CD14-positive monocyte (primary cell): ENCODE results near the gene NXPH3. TPM values are rescaled to one million over a fixed set of nuclear protein-coding genes. Genes with fewer than 3 reads are reported as not detected.
A peak's percentile ranks its signal among the peaks of the same experiment; 100 is the strongest.

Experiments
- DNase-seq, 3 donors: peaks; one replicate each; pipeline ENCODE4 v3.0.0-alpha.2; 2011 to 2022
- H2AFZ ChIP-seq: 2 replicates; pipeline ENCODE4 v1.6.0; 2012; ENCODE audit warnings: mild to moderate bottlenecking, low read depth, low read length, inconsistent platforms; ENCODE audit not compliant: insufficient read depth, poor library complexity, severe bottlenecking
- H3K27ac ChIP-seq, 2 donors: 1 replicate in 1 of 2; 2 replicates in 1 of 2; pipeline ENCODE4 v1.5.1; 2012 to 2013; ENCODE audit warnings: low read length in 2 of 2, control low read depth in 1 of 2, inconsistent platforms in 1 of 2, low read depth in 1 of 2, mild to moderate bottlenecking in 1 of 2
- H3K27me3 ChIP-seq, 2 donors: one replicate each; pipeline versions ENCODE4 v1.6.0 to v1.6.1; 2011 to 2013; ENCODE audit warnings: low read length in 2 of 2; ENCODE audit not compliant: control insufficient read depth in 2 of 2, insufficient read depth in 2 of 2
- H3K36me3 ChIP-seq, 2 donors: replicated peaks in 1 of 2; 1 replicate in 1 of 2; 2 replicates in 1 of 2; pipeline versions ENCODE4 v1.5.1 to v1.6.1; 2012 to 2013; ENCODE audit warnings: low read length in 2 of 2, control low read depth in 1 of 2, inconsistent platforms in 1 of 2, mild to moderate bottlenecking in 1 of 2; ENCODE audit not compliant: insufficient read depth in 2 of 2, control insufficient read depth in 1 of 2
- H3K4me1 ChIP-seq, 2 donors: 1 replicate in 1 of 2; 2 replicates in 1 of 2; pipeline versions ENCODE4 v1.5.1 to v1.6.1; 2012 to 2013; ENCODE audit warnings: low read length in 2 of 2, control low read depth in 1 of 2, inconsistent platforms in 1 of 2, mild to moderate bottlenecking in 1 of 2, moderate library complexity in 1 of 2; ENCODE audit not compliant: insufficient read depth in 2 of 2, control insufficient read depth in 1 of 2
- H3K4me2 ChIP-seq: replicated peaks from 2 replicates; pipeline ENCODE3; 2012; ENCODE audit warnings: low read length, moderate library complexity, mild to moderate bottlenecking; ENCODE audit not compliant: poor library complexity, severe bottlenecking; ENCODE audit errors: extremely low read depth
- H3K4me3 ChIP-seq, 3 experiments: fragments of 200-600 bp in 1 of 3; sonication (generic) in 1 of 3; replicated peaks in 1 of 3; 1 replicate in 2 of 3; 2 replicates in 1 of 3; pipeline ENCODE4 v1.5.1; 2011 to 2013; ENCODE audit warnings: low read length in 3 of 3, mild to moderate bottlenecking in 3 of 3, control low read depth in 2 of 3, low read depth in 2 of 3, inconsistent platforms in 1 of 3, moderate library complexity in 1 of 3
- H3K79me2 ChIP-seq: 2 replicates; pipeline ENCODE4 v1.6.0; 2012; ENCODE audit warnings: mild to moderate bottlenecking, control low read depth, inconsistent platforms, low read length, moderate library complexity; ENCODE audit not compliant: insufficient read depth
- H3K9ac ChIP-seq: 2 replicates; pipeline ENCODE4 v1.6.0; 2017; ENCODE audit warnings: low read length, mild to moderate bottlenecking; ENCODE audit not compliant: insufficient read depth, poor library complexity, severe bottlenecking
- H3K9me3 ChIP-seq, 2 donors: replicated peaks in 1 of 2; 1 replicate in 1 of 2; 2 replicates in 1 of 2; pipeline versions ENCODE4 v1.5.1 to v1.6.1; 2012 to 2013; ENCODE audit warnings: low read length in 2 of 2, control low read depth in 1 of 2; ENCODE audit not compliant: control insufficient read depth in 1 of 2, insufficient read depth in 1 of 2
- H4K20me1 ChIP-seq: 2 replicates; pipeline ENCODE4 v1.6.0; 2012; ENCODE audit warnings: mild to moderate bottlenecking, low read length, control low read depth, moderate library complexity; ENCODE audit not compliant: insufficient read depth
- H3K27ac Mint-ChIP-seq, 7 donors: one replicate each; pipeline ENCODE4 v1.8.0; 2020; ENCODE audit warnings: mild to moderate bottlenecking in 7 of 7, mixed read lengths in 7 of 7, moderate library complexity in 6 of 7, inconsistent platforms in 2 of 7
- H3K27me3 Mint-ChIP-seq, 3 donors: one replicate each; pipeline ENCODE4 v1.8.0; 2021 to 2022; ENCODE audit warnings: low read depth in 3 of 3, mild to moderate bottlenecking in 3 of 3, mixed read lengths in 3 of 3, moderate library complexity in 3 of 3, inconsistent platforms in 1 of 3
- H3K36me3 Mint-ChIP-seq, 2 donors: one replicate each; pipeline ENCODE4 v1.8.0; 2020; ENCODE audit warnings: mixed read lengths in 2 of 2, inconsistent platforms in 1 of 2, mild to moderate bottlenecking in 1 of 2
- H3K4me1 Mint-ChIP-seq: one replicate; pipeline ENCODE4 v1.8.0; 2020; ENCODE audit warnings: mild to moderate bottlenecking, mixed read lengths
- H3K4me3 Mint-ChIP-seq, 2 donors: one replicate each; pipeline ENCODE4 v1.8.0; 2020; ENCODE audit warnings: mild to moderate bottlenecking in 2 of 2, mixed read lengths in 2 of 2, moderate library complexity in 1 of 2
- H3K9me3 Mint-ChIP-seq, 7 donors: one replicate each; pipeline ENCODE4 v1.8.0; 2020 to 2022; ENCODE audit warnings: mixed read lengths in 7 of 7, mild to moderate bottlenecking in 6 of 7, moderate library complexity in 6 of 7, inconsistent platforms in 2 of 7
- CTCF ChIP-seq: fragments of 200-600 bp; IDR thresholded peaks from one replicate; pipeline ENCODE4 v1.8.0; 2022; ENCODE audit warnings: antibody characterized with exemption, mild to moderate bottlenecking
- WGBS: methylation state at CpG from one replicate; pipeline ENCODE4 v1.1.5; 2013; ENCODE audit warnings: missing lambda C conversion rate; ENCODE audit not compliant: insufficient coverage; 5-methylcytosine and 5-hydroxymethylcytosine counted together
- intact Hi-C, 2 donors: fragments of 100-400 bp; cut with micrococcal nuclease; formaldehyde crosslinking; loops; one replicate each; pipeline versions ENCODE4 v1.15.0 to v1.15.1; 2023
- polyA plus RNA-seq, 3 donors: library from polyadenylated mRNA; depleted of rRNA in 1 of 3; unstranded in 2 of 3; stranded (reverse) in 1 of 3; fragments of 300-500 nt in 2 of 3; fragments of >200 nt in 1 of 3; fragmentation: Illumina TruSeq in 2 of 3; gene quantifications; 1 replicate in 2 of 3; 2 replicates in 1 of 3; pipeline ENCODE4 v1.2.3, GENCODE V29; 2012 to 2021

NXPH3 gene
- polyA plus RNA-seq, 3 donors, result not detected

- Histone ChIP-seq H3K4me2 (peak overlapping the region; percentile 1), H3K9ac (no peak overlapping the region), H2AFZ (no peak overlapping the region), H3K27me3 (no peaks in the 10 kb centered on the region), H4K20me1 (peaks cover 51% of the 10 kb centered on the region), H3K4me1 (peaks cover 11 to 20% of the 10 kb centered on the region in 2 donors), H3K9me3 (no peaks in the 10 kb centered on the region), H3K27ac (peak overlapping the region in 1 of 2 donors; percentile 55), H3K36me3 (peaks cover 79 to 94% of the 10 kb centered on the region in 2 donors), H3K79me2 (peaks cover 5% of the 10 kb centered on the region), H3K4me3 (peak overlapping the region in 1 of 3 experiments; percentile 1)
- whole genome bisulfite sequencing, result 75% methylated on average over 4 of the region's 5 CpGs
- Mint-ChIP-seq H3K36me3 (peaks cover 60 to 88% of the 10 kb centered on the region in 2 donors), H3K9me3 (no peaks in the 10 kb centered on the region), H3K4me3 (no peak overlapping the region), H3K27me3 (peaks cover 0 to 2% (median 0%) of the 10 kb centered on the region in 3 donors), H3K4me1 (peaks cover 18% of the 10 kb centered on the region), H3K27ac (peak overlapping the region; percentile 40 to 88 (median 70))
- intact Hi-C loops, result loop anchor here in 1 of 2 donors (10.0 kb wide), 1 partner anchor 84 kb away; no protein-coding TSS in a partner anchor
- no peak for DNase-seq
- no peak for TF ChIP-seq CTCF
Observed at GRCh38 chr17:49610883-49611584, 35.4 kb downstream of the NXPH3 start.

- H3K4me1 Mint-ChIP-seq, result peaks cover 35% of the 10 kb centered on the region
- Histone ChIP-seq H3K4me2 (no peak overlapping the region), H3K4me3 (no peak overlapping the region), H3K79me2 (peaks cover 5% of the 10 kb centered on the region), H3K36me3 (peaks cover 64 to 88% of the 10 kb centered on the region in 2 donors), H4K20me1 (peaks cover 68% of the 10 kb centered on the region), H3K9ac (no peak overlapping the region), H3K27ac (no peak overlapping the region), H2AFZ (no peak overlapping the region), H3K4me1 (peaks cover 23 to 37% of the 10 kb centered on the region in 2 donors), H3K27me3 (no peaks in the 10 kb centered on the region), H3K9me3 (no peaks in the 10 kb centered on the region)
- intact Hi-C loops, result loop anchor here in 1 of 2 donors (10.0 kb wide), 1 partner anchor 82 kb away; no protein-coding TSS in a partner anchor
- no peak for TF ChIP-seq CTCF
- WGBS, result no CpG with 5 or more reads among the region's 1 CpG
- H3K4me3 Mint-ChIP-seq, result no peak overlapping the region
- no peaks in the 10 kb centered on the region for H3K9me3 Mint-ChIP-seq
- DNase-seq, result no peak
- peaks cover 57 to 84% of the 10 kb centered on the region in 2 donors for H3K36me3 Mint-ChIP-seq
- no peak overlapping the region for H3K27ac Mint-ChIP-seq
- H3K27me3 Mint-ChIP-seq, result peaks cover 0 to 2% (median 0%) of the 10 kb centered on the region in 3 donors
Observed at GRCh38 chr17:49612726-49613125, 37.1 kb downstream of the NXPH3 start.
